ENCODE data around the gene ANKRD28.
A peak's percentile ranks its signal among the peaks of the same experiment; 100 is the strongest.
"Not testable (repeated sequence)": the region's sequence is repeated elsewhere in the genome, so short reads cannot be mapped to it uniquely, and the experiment has no call there.

Gene ANKRD28

DNA sequence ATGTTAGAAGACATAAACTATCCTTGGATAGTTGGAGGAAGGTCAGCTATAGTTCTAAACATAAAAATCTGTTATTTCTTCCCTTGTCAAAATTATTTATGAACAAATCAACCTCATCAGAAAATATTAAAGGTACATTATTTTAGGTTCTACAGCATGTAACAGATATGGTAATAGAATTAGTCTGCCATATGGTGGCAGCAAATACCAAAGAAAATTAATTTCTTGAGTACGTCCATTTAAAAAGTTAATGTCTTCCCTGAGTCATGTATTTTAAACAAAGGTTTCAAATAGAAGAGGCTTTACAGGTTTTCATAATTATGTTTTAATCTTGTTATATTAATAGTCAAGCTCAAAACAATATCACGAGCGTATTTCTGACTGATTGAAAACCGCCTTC is 17.9 kb upstream of the ANKRD28 start:
- TF ChIP-seq, protein P1, sequence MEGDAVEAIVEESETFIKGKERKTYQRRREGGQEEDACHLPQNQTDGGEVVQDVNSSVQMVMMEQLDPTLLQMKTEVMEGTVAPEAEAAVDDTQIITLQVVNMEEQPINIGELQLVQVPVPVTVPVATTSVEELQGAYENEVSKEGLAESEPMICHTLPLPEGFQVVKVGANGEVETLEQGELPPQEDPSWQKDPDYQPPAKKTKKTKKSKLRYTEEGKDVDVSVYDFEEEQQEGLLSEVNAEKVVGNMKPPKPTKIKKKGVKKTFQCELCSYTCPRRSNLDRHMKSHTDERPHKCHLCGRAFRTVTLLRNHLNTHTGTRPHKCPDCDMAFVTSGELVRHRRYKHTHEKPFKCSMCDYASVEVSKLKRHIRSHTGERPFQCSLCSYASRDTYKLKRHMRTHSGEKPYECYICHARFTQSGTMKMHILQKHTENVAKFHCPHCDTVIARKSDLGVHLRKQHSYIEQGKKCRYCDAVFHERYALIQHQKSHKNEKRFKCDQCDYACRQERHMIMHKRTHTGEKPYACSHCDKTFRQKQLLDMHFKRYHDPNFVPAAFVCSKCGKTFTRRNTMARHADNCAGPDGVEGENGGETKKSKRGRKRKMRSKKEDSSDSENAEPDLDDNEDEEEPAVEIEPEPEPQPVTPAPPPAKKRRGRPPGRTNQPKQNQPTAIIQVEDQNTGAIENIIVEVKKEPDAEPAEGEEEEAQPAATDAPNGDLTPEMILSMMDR (IDR thresholded peaks at IDR 0.05; ENCODE audit: extremely low read depth, missing control alignments), result no peak
- DNase-seq (ENCODE audit: low spot score), result peak; percentile 10

- not testable (repeated sequence) for DNase-seq (ENCODE audit: low spot score)
Observed at GRCh38 chr3:15813079-15813478, 15.3 kb upstream of the ANKRD28 start.

DNA sequence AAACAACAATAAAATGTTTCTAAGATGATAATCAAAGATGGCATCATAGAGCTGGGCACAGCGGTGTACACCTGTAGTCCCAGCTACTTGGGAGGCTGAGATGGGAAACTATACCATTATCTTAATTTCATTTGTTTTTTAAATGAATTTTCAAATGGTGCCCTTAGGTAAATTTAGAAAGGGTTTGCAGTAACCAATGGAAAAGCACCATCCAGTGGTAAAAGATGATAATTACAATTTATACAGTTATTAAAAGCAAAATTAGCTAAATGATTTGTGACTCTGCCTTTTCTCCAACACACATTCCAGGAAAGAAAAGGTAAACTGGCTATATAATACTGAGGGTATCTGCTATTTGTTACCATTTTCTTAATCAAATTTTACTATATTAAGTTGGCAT is 14.4 kb upstream of the ANKRD28 start:
- TF ChIP-seq, protein P1 (IDR thresholded peaks at IDR 0.05; ENCODE audit: extremely low read depth, missing control alignments), result no peak
- peak; percentile 10 for DNase-seq (ENCODE audit: low spot score)

GRCh38 chr3:15810702-15811101 is 12.9 kb upstream of the ANKRD28 start:
- TF ChIP-seq, protein P1 (IDR thresholded peaks at IDR 0.05; ENCODE audit: extremely low read depth, missing control alignments), result no peak

DNA sequence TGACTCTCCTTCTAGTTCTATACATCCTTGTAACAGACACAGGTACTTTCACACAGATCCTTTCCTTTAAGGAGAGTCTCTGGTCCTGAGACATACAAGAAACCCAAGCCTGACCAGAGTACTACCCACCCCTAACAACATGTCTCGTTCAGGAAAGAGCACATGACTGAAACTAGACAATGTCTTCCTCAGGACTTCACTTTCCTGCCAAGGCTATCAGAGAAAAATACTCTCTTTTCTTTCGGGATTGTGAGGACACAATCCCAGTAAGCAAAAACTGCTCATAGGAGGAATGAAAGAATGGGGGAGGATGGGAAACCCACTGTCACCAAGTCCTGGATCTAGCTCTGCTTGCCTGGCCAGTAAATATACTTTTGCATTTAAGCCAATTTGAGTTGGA is 11.5 kb upstream of the ANKRD28 start:
- TF ChIP-seq, protein P1 (IDR thresholded peaks at IDR 0.05; ENCODE audit: extremely low read depth, missing control alignments), result no peak
- DNase-seq (ENCODE audit: low spot score), result no peak

More at GRCh38 chr3:15810702-15811101, 12.9 kb upstream of the ANKRD28 start:
- peak; percentile 7 for DNase-seq (ENCODE audit: low spot score)

DNA sequence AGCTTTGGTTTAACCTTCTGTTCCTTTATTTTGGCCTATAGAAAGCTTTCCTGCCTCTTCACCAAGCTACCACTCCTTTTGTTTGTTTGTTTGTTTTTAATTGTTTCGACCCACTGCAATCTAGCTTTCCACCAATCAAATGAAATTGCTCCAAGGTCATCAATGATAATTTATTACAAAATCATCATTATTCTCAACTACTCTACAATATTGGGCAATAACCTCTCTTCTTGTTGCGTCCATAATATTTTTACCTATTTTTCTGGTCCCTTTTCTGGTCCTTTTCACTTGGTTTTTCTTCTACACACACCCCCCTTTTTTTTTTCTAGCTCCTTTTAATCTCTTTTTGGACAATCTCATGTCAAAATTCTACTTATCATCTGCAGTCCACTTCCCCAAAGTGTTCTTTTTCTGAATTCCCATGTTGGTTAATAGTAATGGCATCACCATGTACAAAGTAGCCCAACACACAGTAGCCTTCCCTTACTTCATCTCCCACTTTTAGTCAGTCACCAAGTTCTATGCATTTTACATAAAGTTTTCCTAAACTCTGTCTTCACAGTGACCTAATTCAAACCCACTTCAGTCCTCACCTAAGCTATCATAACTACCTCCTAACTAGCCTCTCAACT is 11.0 kb upstream of the ANKRD28 start:
- DNase-seq (ENCODE audit: low spot score), result no peak

GRCh38 chr3:15805756-15806266 is 8.0 kb upstream of the ANKRD28 start:
- DNase-seq (ENCODE audit: low spot score), result peak; percentile 48
- TF ChIP-seq, protein P1 (IDR thresholded peaks at IDR 0.05; ENCODE audit: extremely low read depth, missing control alignments), result no peak

More for the DNA sequence above, 11.0 kb upstream of the ANKRD28 start:
- TF ChIP-seq, protein P1 (IDR thresholded peaks at IDR 0.05; ENCODE audit: extremely low read depth, missing control alignments), result no peak

DNA sequence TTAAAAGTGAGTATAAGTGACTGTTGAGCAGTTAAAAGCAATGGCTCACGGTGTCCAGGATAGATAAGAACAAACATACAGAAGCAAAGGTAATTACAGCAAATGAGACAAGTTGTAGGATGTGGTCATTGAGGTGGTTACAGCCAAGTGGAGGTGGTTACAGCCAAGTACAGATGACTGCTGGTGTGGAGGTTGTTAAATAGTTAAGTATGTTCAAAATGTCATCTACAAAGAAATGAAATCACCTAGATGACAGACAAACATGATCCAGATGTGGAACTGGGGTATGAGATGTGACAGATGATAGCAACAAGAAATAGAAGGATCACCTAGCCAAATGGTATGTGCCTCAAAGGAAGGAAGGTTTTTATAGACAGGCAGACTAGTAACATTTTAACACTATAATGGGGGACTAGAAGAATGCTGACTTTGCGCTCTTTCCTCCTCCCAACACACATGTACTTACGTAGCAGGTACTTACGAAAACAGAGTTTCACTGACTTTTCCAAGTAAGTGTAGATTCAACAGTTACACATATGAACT is 6.8 kb upstream of the ANKRD28 start:
- DNase-seq (ENCODE audit: low spot score), result peak; percentile 14
- TF ChIP-seq, protein P1 (IDR thresholded peaks at IDR 0.05; ENCODE audit: extremely low read depth, missing control alignments), result no peak
